SHP77 (cell line): ENCODE results near the gene OTUB1.
"Not testable (repeated sequence)": the region's sequence is repeated elsewhere in the genome, so short reads cannot be mapped to it uniquely, and the experiment has no call there.

ENCODE experiments used
- DNase-seq, 2 experiments: peaks; one replicate each; lab custom pipeline; 2025; lab: John Stamatoyannopoulos, UW

The OTUB1 gene

DNA sequence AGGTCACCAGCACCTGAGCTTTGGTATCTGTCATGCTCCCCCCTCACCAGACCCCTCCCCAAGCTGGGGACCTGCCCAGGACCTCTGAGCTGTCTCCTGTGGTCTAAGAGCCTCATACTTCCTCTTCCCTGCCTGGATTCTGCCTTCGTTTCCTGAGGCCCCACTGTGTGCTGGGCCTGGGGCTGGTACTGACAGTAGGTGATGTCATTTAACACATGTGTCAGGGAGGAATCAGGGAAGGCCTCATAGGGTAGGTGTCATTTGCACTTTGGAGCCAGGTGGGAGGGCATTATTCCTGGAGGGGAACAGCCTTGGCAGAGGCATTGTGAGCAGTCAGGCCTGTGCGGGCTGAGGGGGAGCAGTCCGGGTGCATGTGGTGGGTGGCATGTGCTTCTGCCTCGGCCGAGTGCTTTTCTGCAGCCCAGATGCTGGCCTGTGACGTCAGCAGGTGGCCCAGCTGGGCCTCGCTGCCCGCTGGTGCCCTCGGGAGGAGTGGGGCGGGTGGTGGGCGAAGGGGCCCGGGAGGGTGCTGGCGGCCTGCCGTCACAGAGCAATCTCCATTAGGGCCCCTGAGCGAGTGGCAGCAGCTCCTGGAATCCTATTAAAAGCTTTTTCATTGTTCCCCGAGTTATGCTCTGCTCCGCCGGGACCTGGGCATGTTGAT, 58.6 kb downstream of the OTUB1 start:
- DNase-seq, result peak; percentile 69 to 78

DNA sequence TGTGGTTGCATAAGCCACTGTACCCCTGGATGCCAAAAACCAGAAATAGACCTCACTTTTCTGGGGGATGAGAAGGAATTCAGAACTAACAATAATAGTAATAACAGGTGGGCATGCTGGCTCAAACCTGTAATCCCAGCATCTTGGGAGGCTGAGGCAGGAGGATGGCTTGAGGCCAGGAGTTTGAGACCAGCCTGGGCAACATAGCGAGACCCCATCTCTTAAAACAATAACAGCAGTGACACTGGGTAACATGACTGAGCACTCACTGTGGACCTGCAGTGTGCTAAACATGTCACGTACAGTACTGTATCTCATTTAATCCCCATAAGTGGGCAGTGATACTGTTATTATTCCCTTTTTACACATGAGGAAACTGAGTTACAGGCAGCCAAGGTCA, 59.5 kb downstream of the OTUB1 start:
- no peak for DNase-seq

GRCh38 chr11:64047373-64047772, 61.1 kb downstream of the OTUB1 start:
- DNase-seq, result not testable (repeated sequence)
